Measurements from ENCODE around the gene CDKAL1. TPM values are rescaled to one million over a fixed set of nuclear protein-coding genes. Genes with fewer than 3 reads are reported as not detected.

The CDKAL1 gene
- total RNA-seq, 1 donor: 20.0 TPM

- H3K4me3 ChIP-seq (ENCODE audit: low read depth, low read length): no peak overlapping the region
- DNase-seq (ENCODE audit: low read depth): no peak
- no peak for TF ChIP-seq CTCF (IDR thresholded peaks at IDR 0.05; ENCODE audit: insufficient read depth, low read length)
Observed at GRCh38 chr6:20998748-20999448, 464.6 kb downstream of the CDKAL1 start.

- H3K4me3 ChIP-seq (ENCODE audit: low read depth, low read length): no peak overlapping the region
- DNase-seq (ENCODE audit: low read depth): peak; percentile 30
- no peak for TF ChIP-seq CTCF (IDR thresholded peaks at IDR 0.05; ENCODE audit: insufficient read depth, low read length)
Observed at GRCh38 chr6:21000331-21000801, 466.1 kb downstream of the CDKAL1 start.

GRCh38 chr6:21001736-21002135, 467.5 kb downstream of the CDKAL1 start:
- no peak for TF ChIP-seq CTCF (IDR thresholded peaks at IDR 0.05; ENCODE audit: insufficient read depth, low read length)
- peak; percentile 73 for DNase-seq (ENCODE audit: low read depth)
- no peak overlapping the region for H3K4me3 ChIP-seq (ENCODE audit: low read depth, low read length)

- no peak overlapping the region for H3K4me3 ChIP-seq (ENCODE audit: low read depth, low read length)
- no peak for TF ChIP-seq CTCF (IDR thresholded peaks at IDR 0.05; ENCODE audit: insufficient read depth, low read length)
- DNase-seq (ENCODE audit: low read depth): peak; percentile 96
Observed at GRCh38 chr6:21003780-21004541, 469.7 kb downstream of the CDKAL1 start.

- H3K4me3 ChIP-seq (ENCODE audit: low read depth, low read length): no peak overlapping the region
- DNase-seq (ENCODE audit: low read depth): peak; percentile 90
- TF ChIP-seq CTCF (IDR thresholded peaks at IDR 0.05; ENCODE audit: insufficient read depth, low read length): no peak
Observed at GRCh38 chr6:21005816-21006570, 471.7 kb downstream of the CDKAL1 start.

GRCh38 chr6:21019614-21020013, 485.4 kb downstream of the CDKAL1 start:
- DNase-seq (ENCODE audit: low read depth): peak; percentile 36
- no peak overlapping the region for H3K4me3 ChIP-seq (ENCODE audit: low read depth, low read length)
- TF ChIP-seq CTCF (IDR thresholded peaks at IDR 0.05; ENCODE audit: insufficient read depth, low read length): peak; percentile 61
